Duodenal mucosa (tissue), 2 donors: Measurements from ENCODE around the gene SNAPIN.

Experiments used
- H3K27ac ChIP-seq: one replicate; pipeline ENCODE4 v1.7.0; 2013; ENCODE audit warnings: low read depth, low read length
- H3K27me3 ChIP-seq, 2 donors: one replicate each; pipeline ENCODE4 v1.7.0; 2013; ENCODE audit warnings: low read length in 2 of 2, control low read depth in 1 of 2; ENCODE audit not compliant: insufficient read depth in 2 of 2, control insufficient read depth in 1 of 2
- H3K36me3 ChIP-seq, 2 donors: one replicate each; pipeline ENCODE4 v1.7.0; 2013; ENCODE audit warnings: low read length in 2 of 2, control low read depth in 1 of 2; ENCODE audit not compliant: insufficient read depth in 2 of 2, control insufficient read depth in 1 of 2
- H3K4me1 ChIP-seq, 2 donors: one replicate each; pipeline ENCODE4 v1.7.0; 2013; ENCODE audit warnings: low read length in 2 of 2, control low read depth in 1 of 2; ENCODE audit not compliant: insufficient read depth in 2 of 2, control insufficient read depth in 1 of 2
- H3K4me3 ChIP-seq, 2 donors: one replicate each; pipeline ENCODE4 v1.7.0; 2013; ENCODE audit warnings: low read length in 2 of 2, low read depth in 1 of 2
- H3K9ac ChIP-seq, 2 donors: one replicate each; pipeline ENCODE4 v1.7.0; 2013; ENCODE audit warnings: low read length in 2 of 2, low read depth in 1 of 2
- H3K9me3 ChIP-seq, 2 donors: one replicate each; pipeline ENCODE4 v1.7.0; 2013; ENCODE audit warnings: low read length in 2 of 2, control low read depth in 1 of 2; ENCODE audit not compliant: control insufficient read depth in 1 of 2

SNAPIN gene

DNA sequence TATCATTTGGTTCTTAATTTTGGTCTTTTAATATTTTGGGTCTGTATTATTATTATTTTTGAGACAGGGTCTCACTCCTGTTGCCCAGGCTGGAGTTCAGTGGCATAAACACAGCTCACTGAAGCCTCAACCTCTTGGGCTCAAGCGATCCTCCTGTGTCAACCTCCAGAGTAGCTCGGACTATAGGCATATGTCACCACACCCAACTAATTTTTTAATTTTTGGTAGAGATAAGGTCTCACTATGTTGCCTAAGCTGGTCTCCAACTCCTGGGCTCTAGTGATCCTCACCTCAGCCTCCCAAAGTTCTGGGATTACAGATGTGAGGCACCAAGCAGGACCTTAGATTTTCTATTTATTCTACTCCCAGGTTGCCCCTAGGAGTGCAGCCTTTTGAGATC is 15.0 kb downstream of the SNAPIN start:
- H3K9ac ChIP-seq: no peak overlapping the region
- H3K36me3 ChIP-seq: peaks cover under 1 to 6% of the 10 kb centered on the region in 2 donors
- no peak overlapping the region for H3K27ac ChIP-seq
- H3K4me1 ChIP-seq: peaks cover 16 to 21% of the 10 kb centered on the region in 2 donors
- H3K9me3 ChIP-seq: no peaks in the 10 kb centered on the region
- H3K4me3 ChIP-seq: no peak overlapping the region
- peaks cover 7 to 8% of the 10 kb centered on the region in 2 donors for H3K27me3 ChIP-seq

- Histone ChIP-seq H3K4me3 (peak overlapping the region; percentile 35 to 64), H3K27me3 (peaks cover 30 to 41% of the 10 kb centered on the region in 2 donors), H3K27ac (no peak overlapping the region), H3K36me3 (no peaks in the 10 kb centered on the region), H3K9ac (no peak overlapping the region), H3K9me3 (no peaks in the 10 kb centered on the region), H3K4me1 (peaks cover 18 to 22% of the 10 kb centered on the region in 2 donors)
Observed at GRCh38 chr1:153677718-153678518, 19.4 kb downstream of the SNAPIN start.

GRCh38 chr1:153678519-153679336 is 20.2 kb downstream of the SNAPIN start, which contains the start of gene NPR1:
TSS of gene NPR1 (plus strand) at chr1:153678688. CDS start at chr1:153679109, 421 bp downstream.
- H3K27ac ChIP-seq: no peak within 1 kb of the TSS
- peaks cover 30 to 41% of the 10 kb centered on the region in 2 donors for H3K27me3 ChIP-seq
- H3K9me3 ChIP-seq: no peaks in the 10 kb centered on the region
- peak within 1 kb of the TSS; percentile 35 to 64 for H3K4me3 ChIP-seq
- peak within 1 kb of the TSS in 1 of 2 donors; percentile 12 for H3K9ac ChIP-seq
- no peaks in the 10 kb centered on the region for H3K36me3 ChIP-seq
- H3K4me1 ChIP-seq: peaks cover 18 to 22% of the 10 kb centered on the region in 2 donors

- Histone ChIP-seq H3K4me3 (peak overlapping the region; percentile 35 to 64), H3K27me3 (peaks cover 30 to 42% of the 10 kb centered on the region in 2 donors), H3K9ac (peak overlapping the region in 1 of 2 donors; percentile 12), H3K36me3 (no peaks in the 10 kb centered on the region), H3K4me1 (peaks cover 18 to 22% of the 10 kb centered on the region in 2 donors), H3K27ac (no peak overlapping the region), H3K9me3 (no peaks in the 10 kb centered on the region)
Observed at GRCh38 chr1:153679337-153680119, 21.0 kb downstream of the SNAPIN start.

- H3K27ac ChIP-seq: no peak overlapping the region
- H3K27me3 ChIP-seq: peaks cover 30 to 47% of the 10 kb centered on the region in 2 donors
Observed at GRCh38 chr1:153680120-153680403, 21.6 kb downstream of the SNAPIN start.

GRCh38 chr1:153682730-153683129 is 24.2 kb downstream of the SNAPIN start:
- Histone ChIP-seq H3K9ac (no peak overlapping the region), H3K36me3 (no peaks in the 10 kb centered on the region), H3K9me3 (no peaks in the 10 kb centered on the region), H3K27ac (no peak overlapping the region), H3K4me1 (peaks cover 18 to 20% of the 10 kb centered on the region in 2 donors), H3K4me3 (no peak overlapping the region), H3K27me3 (peaks cover 33 to 46% of the 10 kb centered on the region in 2 donors)

More at GRCh38 chr1:153680120-153680403, 21.6 kb downstream of the SNAPIN start:
- Histone ChIP-seq H3K9me3 (no peaks in the 10 kb centered on the region), H3K4me1 (peaks cover 18 to 22% of the 10 kb centered on the region in 2 donors), H3K4me3 (no peak overlapping the region), H3K36me3 (no peaks in the 10 kb centered on the region), H3K9ac (no peak overlapping the region)

DNA sequence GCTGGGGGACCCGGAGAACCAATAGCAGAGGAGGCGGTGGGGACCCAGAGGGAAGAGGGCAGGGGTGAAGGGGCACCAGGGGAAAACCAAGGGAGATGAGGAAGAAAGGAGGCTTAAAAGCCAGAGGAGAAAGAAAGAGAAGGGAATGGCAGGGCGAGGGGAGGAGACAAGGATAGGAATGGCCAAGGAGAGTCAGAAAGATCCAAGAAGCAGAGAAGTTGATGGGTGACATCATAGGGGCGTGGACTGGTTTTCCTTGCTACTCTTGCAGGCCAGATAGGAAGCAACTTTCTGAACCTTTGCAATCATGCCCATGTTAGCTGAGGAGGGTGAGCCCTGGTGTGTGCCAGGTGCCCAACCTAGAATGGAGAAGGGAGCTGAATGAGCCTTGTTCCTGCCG is 25.4 kb downstream of the SNAPIN start:
- H3K27ac ChIP-seq: no peak overlapping the region
- peaks cover 7 to 9% of the 10 kb centered on the region in 2 donors for H3K4me1 ChIP-seq
- no peaks in the 10 kb centered on the region for H3K36me3 ChIP-seq

GRCh38 chr1:153684892-153685291 is 26.4 kb downstream of the SNAPIN start:
- Histone ChIP-seq H3K9me3 (no peaks in the 10 kb centered on the region), H3K36me3 (no peaks in the 10 kb centered on the region), H3K4me3 (no peak overlapping the region), H3K4me1 (no peaks in the 10 kb centered on the region), H3K9ac (no peak overlapping the region), H3K27me3 (peaks cover 14 to 25% of the 10 kb centered on the region in 2 donors), H3K27ac (no peak overlapping the region)

More for the DNA sequence above, 25.4 kb downstream of the SNAPIN start:
- Histone ChIP-seq H3K9ac (no peak overlapping the region), H3K4me3 (no peak overlapping the region), H3K27me3 (peaks cover 23 to 35% of the 10 kb centered on the region in 2 donors), H3K9me3 (no peaks in the 10 kb centered on the region)

DNA sequence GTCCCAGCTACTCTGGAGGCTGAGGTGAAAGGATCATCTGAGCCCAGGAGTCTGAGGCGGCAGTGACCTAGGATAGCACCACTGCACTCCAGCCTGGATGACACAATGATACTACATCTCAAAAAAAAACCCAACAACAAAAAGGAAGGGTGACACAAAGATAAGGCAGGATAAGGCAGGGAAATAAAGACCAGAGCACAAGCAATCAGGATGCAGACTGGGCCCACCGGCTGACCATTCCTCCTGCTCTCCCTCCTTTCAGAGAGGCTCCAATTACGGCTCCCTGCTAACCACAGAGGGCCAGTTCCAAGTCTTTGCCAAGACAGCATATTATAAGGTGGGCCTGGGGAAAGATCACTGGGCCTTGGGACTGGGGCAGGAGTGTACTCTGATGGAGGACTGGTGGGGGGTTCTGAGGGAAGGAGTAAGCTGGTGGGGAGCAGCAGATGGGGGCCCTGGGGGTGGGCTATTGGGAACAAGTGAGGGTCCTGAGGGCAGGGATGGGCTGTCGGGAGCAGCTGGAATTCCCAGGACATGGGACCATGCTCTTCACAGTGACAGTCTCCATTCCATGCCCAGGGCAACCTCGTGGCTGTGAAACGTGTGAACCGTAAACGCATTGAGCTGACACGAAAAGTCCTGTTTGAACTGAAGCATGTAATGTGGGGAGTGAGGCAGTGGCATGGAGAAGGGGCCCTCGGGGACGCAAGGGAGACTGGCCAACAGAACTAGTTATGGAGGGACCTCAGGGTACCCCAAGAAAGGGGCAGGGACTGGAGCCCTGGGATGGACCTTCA is 27.2 kb downstream of the SNAPIN start:
- Histone ChIP-seq H3K4me1 (no peaks in the 10 kb centered on the region), H3K36me3 (no peaks in the 10 kb centered on the region), H3K4me3 (no peak overlapping the region), H3K27me3 (peaks cover 8 to 16% of the 10 kb centered on the region in 2 donors), H3K27ac (no peak overlapping the region), H3K9ac (no peak overlapping the region), H3K9me3 (no peaks in the 10 kb centered on the region)
